Measurements from ENCODE around the gene LOXL1. TPM values are rescaled to one million over a fixed set of nuclear protein-coding genes. Genes with fewer than 3 reads are reported as not detected.

LOXL1 gene
- total RNA-seq, 5 donors from 2014 or later (not counting 1 experiment from before 2014, with no cell fraction given) = 1.4 to 4.8 (median 1.6) TPM

- H3K27me3 ChIP-seq (replicated peaks in 1 of 2; ENCODE audit: control insufficient read depth in 2 of 2, extremely low read depth in 1 of 2, insufficient read depth in 2 of 2, low read length in 1 of 2) = no peaks in the 10 kb centered on the region
Observed at GRCh38 chr15:73900095-73900712, 26.1 kb upstream of the LOXL1 start.

GRCh38 chr15:73901126-73901810, 25.0 kb upstream of the LOXL1 start:
- no peaks in the 10 kb centered on the region for H3K9me3 Mint-ChIP-seq
- no peak overlapping the region for H3K4me3 Mint-ChIP-seq
- CTCF ChIA-PET = no interaction called here
- DNase-seq (no peak), ATAC-seq (replicated peaks in 1 of 4) (no peak)
- no peak overlapping the region for H3K27ac Mint-ChIP-seq
- H3K4me1 ChIP-seq (ENCODE audit: control insufficient read depth in 1 of 2, extremely low read depth in 1 of 2, insufficient read depth in 2 of 2, low read length in 2 of 2) = peaks cover 0 to 2% of the 10 kb centered on the region in 2 experiments
- H3K36me3 Mint-ChIP-seq = peaks cover 4% of the 10 kb centered on the region
- peaks cover 0 to 4% of the 10 kb centered on the region in 2 donors for H3K36me3 ChIP-seq (ENCODE audit: control insufficient read depth in 2 of 2, extremely low read depth in 1 of 2, insufficient read depth in 1 of 2, low read length in 1 of 2)
- H3K27me3 ChIP-seq (replicated peaks in 1 of 2; ENCODE audit: control insufficient read depth in 2 of 2, extremely low read depth in 1 of 2, insufficient read depth in 2 of 2, low read length in 1 of 2) = no peaks in the 10 kb centered on the region
- H3K4me3 ChIP-seq (ENCODE audit: control insufficient read depth in 1 of 2, extremely low read depth in 1 of 2, low read length in 1 of 2) = no peak overlapping the region
- H3K27me3 Mint-ChIP-seq = no peaks in the 10 kb centered on the region
- H3K27ac ChIP-seq (ENCODE audit: low read length) = no peak overlapping the region
- no peaks in the 10 kb centered on the region for H3K4me1 Mint-ChIP-seq
- POLR2A ChIA-PET = no interaction called here
- 87% methylated on average over 4 of the region's 7 CpGs for WGBS (ENCODE audit: insufficient coverage)
- no peaks in the 10 kb centered on the region for H3K9me3 ChIP-seq

More at GRCh38 chr15:73900095-73900712, 26.1 kb upstream of the LOXL1 start:
- Histone ChIP-seq H3K36me3 (ENCODE audit: control insufficient read depth in 2 of 2, extremely low read depth in 1 of 2, insufficient read depth in 1 of 2, low read length in 1 of 2) (peaks cover 0 to 2% of the 10 kb centered on the region in 2 donors), H3K27ac (ENCODE audit: low read length) (no peak overlapping the region), H3K4me3 (ENCODE audit: control insufficient read depth in 1 of 2, extremely low read depth in 1 of 2, low read length in 1 of 2) (no peak overlapping the region), H3K9me3 (no peaks in the 10 kb centered on the region), H3K4me1 (ENCODE audit: control insufficient read depth in 1 of 2, extremely low read depth in 1 of 2, insufficient read depth in 2 of 2, low read length in 2 of 2) (peaks cover 0 to 2% of the 10 kb centered on the region in 2 experiments)
- no peak overlapping the region for H3K27ac Mint-ChIP-seq
- no peaks in the 10 kb centered on the region for H3K27me3 Mint-ChIP-seq
- ATAC-seq (replicated peaks in 1 of 4) (no peak), DNase-seq (no peak)
- POLR2A ChIA-PET = no interaction called here
- no peaks in the 10 kb centered on the region for H3K36me3 Mint-ChIP-seq
- no peak overlapping the region for H3K4me3 Mint-ChIP-seq
- no peaks in the 10 kb centered on the region for H3K4me1 Mint-ChIP-seq
- CTCF ChIA-PET = no interaction called here
- WGBS (ENCODE audit: insufficient coverage) = 82% methylated on average over 4 of the region's 10 CpGs
- no peaks in the 10 kb centered on the region for H3K9me3 Mint-ChIP-seq

GRCh38 chr15:73902121-73903020, 23.9 kb upstream of the LOXL1 start:
- no peak for DNase-seq
- Mint-ChIP-seq H3K36me3 (peaks cover 15% of the 10 kb centered on the region), H3K9me3 (no peaks in the 10 kb centered on the region), H3K4me1 (no peaks in the 10 kb centered on the region), H3K4me3 (no peak overlapping the region), H3K27me3 (no peaks in the 10 kb centered on the region), H3K27ac (no peak overlapping the region)
- Histone ChIP-seq H3K9me3 (no peaks in the 10 kb centered on the region), H3K4me3 (ENCODE audit: control insufficient read depth in 1 of 2, extremely low read depth in 1 of 2, low read length in 1 of 2) (no peak overlapping the region), H3K27me3 (replicated peaks in 1 of 2; ENCODE audit: control insufficient read depth in 2 of 2, extremely low read depth in 1 of 2, insufficient read depth in 2 of 2, low read length in 1 of 2) (no peaks in the 10 kb centered on the region), H3K27ac (ENCODE audit: low read length) (no peak overlapping the region), H3K4me1 (ENCODE audit: control insufficient read depth in 1 of 2, extremely low read depth in 1 of 2, insufficient read depth in 2 of 2, low read length in 2 of 2) (no peaks in the 10 kb centered on the region), H3K36me3 (ENCODE audit: control insufficient read depth in 2 of 2, extremely low read depth in 1 of 2, insufficient read depth in 1 of 2, low read length in 1 of 2) (peaks cover 0 to 7% of the 10 kb centered on the region in 2 donors)
- ChIA-PET POLR2A (no interaction called here), CTCF (no interaction called here)
- no peak for ATAC-seq (replicated peaks in 1 of 4)
- WGBS (ENCODE audit: insufficient coverage) = 50% methylated on average over 2 of the region's 11 CpGs

- H3K4me1 Mint-ChIP-seq = peaks cover 0 to 4% (median 1%) of the 10 kb centered on the region in 3 donors
- Histone ChIP-seq H3K36me3 (ENCODE audit: control insufficient read depth in 2 of 2, extremely low read depth in 1 of 2, insufficient read depth in 1 of 2, low read length in 1 of 2) (peaks cover 0 to 7% of the 10 kb centered on the region in 2 donors), H3K4me1 (ENCODE audit: control insufficient read depth in 1 of 2, extremely low read depth in 1 of 2, insufficient read depth in 2 of 2, low read length in 2 of 2) (no peaks in the 10 kb centered on the region), H3K27ac (ENCODE audit: low read length) (no peak overlapping the region), H3K27me3 (replicated peaks in 1 of 2; ENCODE audit: control insufficient read depth in 2 of 2, extremely low read depth in 1 of 2, insufficient read depth in 2 of 2, low read length in 1 of 2) (no peaks in the 10 kb centered on the region), H3K4me3 (ENCODE audit: control insufficient read depth in 1 of 2, extremely low read depth in 1 of 2, low read length in 1 of 2) (no peak overlapping the region), H3K9me3 (no peaks in the 10 kb centered on the region)
- no peaks in the 10 kb centered on the region for H3K27me3 Mint-ChIP-seq
- POLR2A ChIA-PET = no interaction called here
- CTCF ChIA-PET = no interaction called here
- ATAC-seq (replicated peaks in 1 of 4) (no peak), DNase-seq (no peak)
- peaks cover 20% of the 10 kb centered on the region for H3K36me3 Mint-ChIP-seq
- H3K4me3 Mint-ChIP-seq = no peak overlapping the region
- no peak overlapping the region for H3K27ac Mint-ChIP-seq
- no peaks in the 10 kb centered on the region for H3K9me3 Mint-ChIP-seq
- 96% methylated on average over 6 of the region's 9 CpGs for WGBS (ENCODE audit: insufficient coverage)
Observed at GRCh38 chr15:73904026-73904815, 22.0 kb upstream of the LOXL1 start.

- H3K27me3 Mint-ChIP-seq = no peaks in the 10 kb centered on the region
- H3K36me3 ChIP-seq (ENCODE audit: control insufficient read depth in 2 of 2, extremely low read depth in 1 of 2, insufficient read depth in 1 of 2, low read length in 1 of 2) = peaks cover 0 to 7% of the 10 kb centered on the region in 2 donors
- no peak overlapping the region for H3K27ac ChIP-seq (ENCODE audit: low read length)
- no peak for ATAC-seq (replicated peaks in 1 of 4)
- POLR2A ChIA-PET = no interaction called here
- no peaks in the 10 kb centered on the region for H3K4me1 ChIP-seq (ENCODE audit: control insufficient read depth in 1 of 2, extremely low read depth in 1 of 2, insufficient read depth in 2 of 2, low read length in 2 of 2)
- H3K4me3 ChIP-seq (ENCODE audit: control insufficient read depth in 1 of 2, extremely low read depth in 1 of 2, low read length in 1 of 2) = no peak overlapping the region
- H3K27ac Mint-ChIP-seq = no peak overlapping the region
- H3K27me3 ChIP-seq (replicated peaks in 1 of 2; ENCODE audit: control insufficient read depth in 2 of 2, extremely low read depth in 1 of 2, insufficient read depth in 2 of 2, low read length in 1 of 2) = no peaks in the 10 kb centered on the region
- H3K9me3 ChIP-seq = no peaks in the 10 kb centered on the region
- CTCF ChIA-PET = interaction anchor here (0.5 to 2.1 kb wide), 3 partner anchors 31 to 252 kb away, joined by 3 to 6 read pairs (median 3); no protein-coding TSS in a partner anchor
- H3K36me3 Mint-ChIP-seq = peaks cover 23% of the 10 kb centered on the region
- H3K4me3 Mint-ChIP-seq = no peak overlapping the region
- DNase-seq = no peak
- peaks cover 0 to 4% (median 1%) of the 10 kb centered on the region in 3 donors for H3K4me1 Mint-ChIP-seq
- H3K9me3 Mint-ChIP-seq = no peaks in the 10 kb centered on the region
- WGBS (ENCODE audit: insufficient coverage) = no CpG with 5 or more reads among the region's 3 CpGs
Observed at GRCh38 chr15:73905225-73905827, 20.9 kb upstream of the LOXL1 start.
